K562 (cell line): ENCODE measurements around the gene DKK3. TPM values are rescaled to one million over a fixed set of nuclear protein-coding genes. Genes with fewer than 3 reads are reported as not detected.

Experiments used
- MAFK ChIP-seq: IDR thresholded peaks from 2 replicates; pipeline ENCODE4 v1.6.1; 2011; ENCODE audit warnings: low read length, improper control_type of control experiment
- polyA plus RNA-seq, 8 experiments: library from polyadenylated mRNA; depleted of rRNA in 4 of 8; stranded (reverse) in 5 of 8; unstranded in 3 of 8; fragments of >200 nt; fragmentation: Nextera tagmentation in 2 of 8; fragmentation: Illumina TruSeq in 1 of 8; extraction: Ambion mirVana in 2 of 8; extraction: Trizol in 1 of 8; gene quantifications; 2 replicates each; pipeline versions ENCODE4 v1.2.1 to v1.2.3, GENCODE V29; 2011 to 2014; ENCODE audit warnings: inconsistent platforms in 1 of 8, missing spikeins in 1 of 8
- total RNA-seq, 7 experiments: library from RNA; depleted of rRNA in 6 of 7; stranded (reverse); fragments of >200 nt in 6 of 7; fragmentation: Illumina TruSeq in 2 of 7; extraction: Trizol in 2 of 7; gene quantifications; 2 replicates each; pipeline versions ENCODE4 v1.2.1 to v1.2.3, GENCODE V29; 2011 to 2021; ENCODE audit warnings: low replicate concordance in 1 of 7
- TF ChIP-seq, protein P1 (sequence below): fragments of 450-650 bp; IDR thresholded peaks from 2 replicates; pipeline ENCODE4 v1.6.1; 2016; ENCODE audit warnings: mild to moderate bottlenecking, moderate library complexity
- TF ChIP-seq, protein P2 (sequence below), 2 experiments: fragments of 450-650 bp; formaldehyde crosslinking in 1 of 2; IDR thresholded peaks; 2 replicates each; pipeline versions ENCODE4 v1.4.0 to v1.6.1; 2014 to 2020; ENCODE audit warnings: mild to moderate bottlenecking in 2 of 2, borderline replicate concordance in 1 of 2, low read depth in 1 of 2
- TF ChIP-seq, protein P3 (sequence below): sonication (generic); formaldehyde crosslinking; IDR thresholded peaks from 2 replicates; pipeline ENCODE4 v1.8.0; 2022; ENCODE audit warnings: missing genetic modification reagents, mild to moderate bottlenecking, moderate library complexity, borderline replicate concordance

Gene DKK3
- total and polyA plus RNA-seq, 9 of the 15 experiments (the other 6 are each of a cell fraction or from before 2014, with no cell fraction given): 0.14 to 0.85 (median 0.38) TPM; not detected in 6

DNA sequence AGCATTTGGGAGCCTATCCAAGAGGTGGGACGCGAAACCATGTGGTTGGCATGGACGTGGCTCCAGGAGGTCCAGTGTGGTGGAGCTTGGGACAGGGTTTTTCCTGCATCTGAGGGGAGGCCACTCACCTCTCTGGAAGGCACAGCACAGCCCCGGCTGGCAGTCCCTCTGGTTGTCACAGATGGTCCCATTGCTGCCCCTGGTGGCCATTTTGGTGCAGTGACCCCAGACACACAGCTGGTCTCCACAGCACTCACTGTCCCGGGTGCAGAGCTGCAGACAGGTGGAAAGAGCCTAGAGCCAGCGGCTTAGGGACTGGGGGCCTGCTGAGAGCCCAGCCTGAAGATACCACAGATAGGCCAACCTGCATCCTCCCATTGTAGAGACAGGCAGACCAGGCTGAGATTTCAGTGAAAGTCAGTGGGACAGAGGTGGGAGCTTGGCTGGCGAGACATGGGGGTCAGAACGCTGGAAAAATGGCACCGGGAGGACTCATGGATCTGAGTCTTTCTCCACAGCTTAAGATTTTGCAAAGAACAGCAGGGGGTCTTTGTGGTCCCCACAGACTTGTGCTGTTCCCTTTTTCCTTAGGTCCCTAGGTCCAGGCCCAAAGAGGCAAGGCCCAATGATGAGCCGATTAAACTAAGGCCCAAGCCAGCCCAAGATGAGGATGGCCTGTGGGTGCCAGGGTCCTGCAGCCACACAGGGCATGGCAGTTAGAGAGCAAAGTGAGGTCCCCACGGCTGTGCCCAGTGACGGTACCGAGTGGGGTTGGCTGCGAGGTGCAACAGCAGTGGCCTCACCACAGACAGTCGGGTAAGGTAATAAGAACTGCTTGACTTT lies 41.4 kb downstream of the DKK3 start (continued):
- no peak for TF ChIP-seq MAFK
- TF ChIP-seq, protein P1, sequence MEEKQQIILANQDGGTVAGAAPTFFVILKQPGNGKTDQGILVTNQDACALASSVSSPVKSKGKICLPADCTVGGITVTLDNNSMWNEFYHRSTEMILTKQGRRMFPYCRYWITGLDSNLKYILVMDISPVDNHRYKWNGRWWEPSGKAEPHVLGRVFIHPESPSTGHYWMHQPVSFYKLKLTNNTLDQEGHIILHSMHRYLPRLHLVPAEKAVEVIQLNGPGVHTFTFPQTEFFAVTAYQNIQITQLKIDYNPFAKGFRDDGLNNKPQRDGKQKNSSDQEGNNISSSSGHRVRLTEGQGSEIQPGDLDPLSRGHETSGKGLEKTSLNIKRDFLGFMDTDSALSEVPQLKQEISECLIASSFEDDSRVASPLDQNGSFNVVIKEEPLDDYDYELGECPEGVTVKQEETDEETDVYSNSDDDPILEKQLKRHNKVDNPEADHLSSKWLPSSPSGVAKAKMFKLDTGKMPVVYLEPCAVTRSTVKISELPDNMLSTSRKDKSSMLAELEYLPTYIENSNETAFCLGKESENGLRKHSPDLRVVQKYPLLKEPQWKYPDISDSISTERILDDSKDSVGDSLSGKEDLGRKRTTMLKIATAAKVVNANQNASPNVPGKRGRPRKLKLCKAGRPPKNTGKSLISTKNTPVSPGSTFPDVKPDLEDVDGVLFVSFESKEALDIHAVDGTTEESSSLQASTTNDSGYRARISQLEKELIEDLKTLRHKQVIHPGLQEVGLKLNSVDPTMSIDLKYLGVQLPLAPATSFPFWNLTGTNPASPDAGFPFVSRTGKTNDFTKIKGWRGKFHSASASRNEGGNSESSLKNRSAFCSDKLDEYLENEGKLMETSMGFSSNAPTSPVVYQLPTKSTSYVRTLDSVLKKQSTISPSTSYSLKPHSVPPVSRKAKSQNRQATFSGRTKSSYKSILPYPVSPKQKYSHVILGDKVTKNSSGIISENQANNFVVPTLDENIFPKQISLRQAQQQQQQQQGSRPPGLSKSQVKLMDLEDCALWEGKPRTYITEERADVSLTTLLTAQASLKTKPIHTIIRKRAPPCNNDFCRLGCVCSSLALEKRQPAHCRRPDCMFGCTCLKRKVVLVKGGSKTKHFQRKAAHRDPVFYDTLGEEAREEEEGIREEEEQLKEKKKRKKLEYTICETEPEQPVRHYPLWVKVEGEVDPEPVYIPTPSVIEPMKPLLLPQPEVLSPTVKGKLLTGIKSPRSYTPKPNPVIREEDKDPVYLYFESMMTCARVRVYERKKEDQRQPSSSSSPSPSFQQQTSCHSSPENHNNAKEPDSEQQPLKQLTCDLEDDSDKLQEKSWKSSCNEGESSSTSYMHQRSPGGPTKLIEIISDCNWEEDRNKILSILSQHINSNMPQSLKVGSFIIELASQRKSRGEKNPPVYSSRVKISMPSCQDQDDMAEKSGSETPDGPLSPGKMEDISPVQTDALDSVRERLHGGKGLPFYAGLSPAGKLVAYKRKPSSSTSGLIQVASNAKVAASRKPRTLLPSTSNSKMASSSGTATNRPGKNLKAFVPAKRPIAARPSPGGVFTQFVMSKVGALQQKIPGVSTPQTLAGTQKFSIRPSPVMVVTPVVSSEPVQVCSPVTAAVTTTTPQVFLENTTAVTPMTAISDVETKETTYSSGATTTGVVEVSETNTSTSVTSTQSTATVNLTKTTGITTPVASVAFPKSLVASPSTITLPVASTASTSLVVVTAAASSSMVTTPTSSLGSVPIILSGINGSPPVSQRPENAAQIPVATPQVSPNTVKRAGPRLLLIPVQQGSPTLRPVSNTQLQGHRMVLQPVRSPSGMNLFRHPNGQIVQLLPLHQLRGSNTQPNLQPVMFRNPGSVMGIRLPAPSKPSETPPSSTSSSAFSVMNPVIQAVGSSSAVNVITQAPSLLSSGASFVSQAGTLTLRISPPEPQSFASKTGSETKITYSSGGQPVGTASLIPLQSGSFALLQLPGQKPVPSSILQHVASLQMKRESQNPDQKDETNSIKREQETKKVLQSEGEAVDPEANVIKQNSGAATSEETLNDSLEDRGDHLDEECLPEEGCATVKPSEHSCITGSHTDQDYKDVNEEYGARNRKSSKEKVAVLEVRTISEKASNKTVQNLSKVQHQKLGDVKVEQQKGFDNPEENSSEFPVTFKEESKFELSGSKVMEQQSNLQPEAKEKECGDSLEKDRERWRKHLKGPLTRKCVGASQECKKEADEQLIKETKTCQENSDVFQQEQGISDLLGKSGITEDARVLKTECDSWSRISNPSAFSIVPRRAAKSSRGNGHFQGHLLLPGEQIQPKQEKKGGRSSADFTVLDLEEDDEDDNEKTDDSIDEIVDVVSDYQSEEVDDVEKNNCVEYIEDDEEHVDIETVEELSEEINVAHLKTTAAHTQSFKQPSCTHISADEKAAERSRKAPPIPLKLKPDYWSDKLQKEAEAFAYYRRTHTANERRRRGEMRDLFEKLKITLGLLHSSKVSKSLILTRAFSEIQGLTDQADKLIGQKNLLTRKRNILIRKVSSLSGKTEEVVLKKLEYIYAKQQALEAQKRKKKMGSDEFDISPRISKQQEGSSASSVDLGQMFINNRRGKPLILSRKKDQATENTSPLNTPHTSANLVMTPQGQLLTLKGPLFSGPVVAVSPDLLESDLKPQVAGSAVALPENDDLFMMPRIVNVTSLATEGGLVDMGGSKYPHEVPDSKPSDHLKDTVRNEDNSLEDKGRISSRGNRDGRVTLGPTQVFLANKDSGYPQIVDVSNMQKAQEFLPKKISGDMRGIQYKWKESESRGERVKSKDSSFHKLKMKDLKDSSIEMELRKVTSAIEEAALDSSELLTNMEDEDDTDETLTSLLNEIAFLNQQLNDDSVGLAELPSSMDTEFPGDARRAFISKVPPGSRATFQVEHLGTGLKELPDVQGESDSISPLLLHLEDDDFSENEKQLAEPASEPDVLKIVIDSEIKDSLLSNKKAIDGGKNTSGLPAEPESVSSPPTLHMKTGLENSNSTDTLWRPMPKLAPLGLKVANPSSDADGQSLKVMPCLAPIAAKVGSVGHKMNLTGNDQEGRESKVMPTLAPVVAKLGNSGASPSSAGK: no peak
- TF ChIP-seq, protein P2, sequence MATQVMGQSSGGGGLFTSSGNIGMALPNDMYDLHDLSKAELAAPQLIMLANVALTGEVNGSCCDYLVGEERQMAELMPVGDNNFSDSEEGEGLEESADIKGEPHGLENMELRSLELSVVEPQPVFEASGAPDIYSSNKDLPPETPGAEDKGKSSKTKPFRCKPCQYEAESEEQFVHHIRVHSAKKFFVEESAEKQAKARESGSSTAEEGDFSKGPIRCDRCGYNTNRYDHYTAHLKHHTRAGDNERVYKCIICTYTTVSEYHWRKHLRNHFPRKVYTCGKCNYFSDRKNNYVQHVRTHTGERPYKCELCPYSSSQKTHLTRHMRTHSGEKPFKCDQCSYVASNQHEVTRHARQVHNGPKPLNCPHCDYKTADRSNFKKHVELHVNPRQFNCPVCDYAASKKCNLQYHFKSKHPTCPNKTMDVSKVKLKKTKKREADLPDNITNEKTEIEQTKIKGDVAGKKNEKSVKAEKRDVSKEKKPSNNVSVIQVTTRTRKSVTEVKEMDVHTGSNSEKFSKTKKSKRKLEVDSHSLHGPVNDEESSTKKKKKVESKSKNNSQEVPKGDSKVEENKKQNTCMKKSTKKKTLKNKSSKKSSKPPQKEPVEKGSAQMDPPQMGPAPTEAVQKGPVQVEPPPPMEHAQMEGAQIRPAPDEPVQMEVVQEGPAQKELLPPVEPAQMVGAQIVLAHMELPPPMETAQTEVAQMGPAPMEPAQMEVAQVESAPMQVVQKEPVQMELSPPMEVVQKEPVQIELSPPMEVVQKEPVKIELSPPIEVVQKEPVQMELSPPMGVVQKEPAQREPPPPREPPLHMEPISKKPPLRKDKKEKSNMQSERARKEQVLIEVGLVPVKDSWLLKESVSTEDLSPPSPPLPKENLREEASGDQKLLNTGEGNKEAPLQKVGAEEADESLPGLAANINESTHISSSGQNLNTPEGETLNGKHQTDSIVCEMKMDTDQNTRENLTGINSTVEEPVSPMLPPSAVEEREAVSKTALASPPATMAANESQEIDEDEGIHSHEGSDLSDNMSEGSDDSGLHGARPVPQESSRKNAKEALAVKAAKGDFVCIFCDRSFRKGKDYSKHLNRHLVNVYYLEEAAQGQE (IDR thresholded peaks at IDR 0.05; ENCODE audit: borderline replicate concordance): peak; percentile 31; the same call in 1 of the 2 replicates
- TF ChIP-seq, protein P2 (CRISPR knock-in tag; IDR thresholded peaks at IDR 0.05; ENCODE audit: low read depth): no peak
- TF ChIP-seq, protein P3, sequence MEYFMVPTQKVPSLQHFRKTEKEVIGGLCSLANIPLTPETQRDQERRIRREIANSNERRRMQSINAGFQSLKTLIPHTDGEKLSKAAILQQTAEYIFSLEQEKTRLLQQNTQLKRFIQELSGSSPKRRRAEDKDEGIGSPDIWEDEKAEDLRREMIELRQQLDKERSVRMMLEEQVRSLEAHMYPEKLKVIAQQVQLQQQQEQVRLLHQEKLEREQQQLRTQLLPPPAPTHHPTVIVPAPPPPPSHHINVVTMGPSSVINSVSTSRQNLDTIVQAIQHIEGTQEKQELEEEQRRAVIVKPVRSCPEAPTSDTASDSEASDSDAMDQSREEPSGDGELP (CRISPR knock-in tag): peak; percentile 90
